GM21825 (cell line): Measurements from ENCODE around the gene DCAF6.
A peak's percentile ranks its signal among the peaks of the same experiment; 100 is the strongest.

Source experiments
- ATAC-seq: cut with Tn5 transposase; IDR thresholded peaks from one replicate; pipeline ENCODE4 v1.9.1; 2021; ENCODE audit warnings: mild to moderate bottlenecking, moderate library complexity; ENCODE audit not compliant: unreplicated experiment

Gene DCAF6

GRCh38 chr1:168082008-168082876 is 145.8 kb downstream of the DCAF6 start:
- ATAC-seq: peak; percentile 86

- no peak for ATAC-seq
Measured at GRCh38 chr1:168083456-168084325, 147.2 kb downstream of the DCAF6 start.

- ATAC-seq: no peak
Measured at GRCh38 chr1:168084396-168085231, 148.1 kb downstream of the DCAF6 start.

GRCh38 chr1:168085401-168085872 is 149.0 kb downstream of the DCAF6 start:
- ATAC-seq: no peak

GRCh38 chr1:168086438-168086837 is 150.0 kb downstream of the DCAF6 start:
- ATAC-seq: no peak

- no peak for ATAC-seq
Measured at GRCh38 chr1:168087696-168088095, 151.2 kb downstream of the DCAF6 start.

GRCh38 chr1:168088511-168089325 is 152.2 kb downstream of the DCAF6 start:
- ATAC-seq: no peak

GRCh38 chr1:168089326-168089978 is 153.0 kb downstream of the DCAF6 start:
- no peak for ATAC-seq

- ATAC-seq: no peak
Measured at GRCh38 chr1:168089979-168090337, 153.5 kb downstream of the DCAF6 start.

GRCh38 chr1:168090395-168090794 is 153.9 kb downstream of the DCAF6 start:
- ATAC-seq: no peak

- no peak for ATAC-seq
Measured at GRCh38 chr1:168091063-168091462, 154.6 kb downstream of the DCAF6 start.

GRCh38 chr1:168091720-168092550 is 155.5 kb downstream of the DCAF6 start:
- ATAC-seq: no peak

GRCh38 chr1:168092566-168093355 is 156.3 kb downstream of the DCAF6 start:
- no peak for ATAC-seq

GRCh38 chr1:168093616-168094015 is 157.1 kb downstream of the DCAF6 start:
- ATAC-seq: no peak

- ATAC-seq: no peak
Measured at GRCh38 chr1:168095476-168095875, 159.0 kb downstream of the DCAF6 start.

- ATAC-seq: no peak
Measured at GRCh38 chr1:168096296-168097165, 160.0 kb downstream of the DCAF6 start.
